GM19452 (cell line): ENCODE data around the gene DRD4.
"Not testable (repeated sequence)": the region's sequence is repeated elsewhere in the genome, so short reads cannot be mapped to it uniquely, and the experiment has no call there.

Source experiments
- ATAC-seq: cut with Tn5 transposase; IDR thresholded peaks from one replicate; pipeline ENCODE4 v1.9.1; 2021; ENCODE audit not compliant: unreplicated experiment

The DRD4 gene

GRCh38 chr11:673866-674265 lies 36.8 kb downstream of the DRD4 start:
- no peak for ATAC-seq

GRCh38 chr11:674406-674805 lies 37.3 kb downstream of the DRD4 start:
- no peak for ATAC-seq

DNA sequence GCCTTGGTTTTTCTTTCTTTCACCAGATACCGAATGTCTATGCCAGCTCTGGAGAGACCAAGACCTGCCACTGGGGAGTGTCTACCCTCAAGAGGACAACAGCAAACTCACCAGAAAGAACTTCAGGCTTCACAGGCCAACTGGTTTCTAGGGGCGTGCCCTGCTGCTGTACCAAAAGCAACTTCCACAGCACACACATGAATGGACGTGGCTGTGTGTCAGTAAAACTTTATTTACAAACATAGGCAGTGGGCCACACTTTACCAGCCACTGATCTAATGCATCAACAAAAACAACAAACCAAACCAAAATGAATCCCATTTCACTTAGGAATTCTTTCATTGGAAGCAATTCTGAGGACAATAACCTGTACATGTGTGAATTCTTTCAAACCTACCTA lies 41.2 kb downstream of the DRD4 start:
- no peak for ATAC-seq

DNA sequence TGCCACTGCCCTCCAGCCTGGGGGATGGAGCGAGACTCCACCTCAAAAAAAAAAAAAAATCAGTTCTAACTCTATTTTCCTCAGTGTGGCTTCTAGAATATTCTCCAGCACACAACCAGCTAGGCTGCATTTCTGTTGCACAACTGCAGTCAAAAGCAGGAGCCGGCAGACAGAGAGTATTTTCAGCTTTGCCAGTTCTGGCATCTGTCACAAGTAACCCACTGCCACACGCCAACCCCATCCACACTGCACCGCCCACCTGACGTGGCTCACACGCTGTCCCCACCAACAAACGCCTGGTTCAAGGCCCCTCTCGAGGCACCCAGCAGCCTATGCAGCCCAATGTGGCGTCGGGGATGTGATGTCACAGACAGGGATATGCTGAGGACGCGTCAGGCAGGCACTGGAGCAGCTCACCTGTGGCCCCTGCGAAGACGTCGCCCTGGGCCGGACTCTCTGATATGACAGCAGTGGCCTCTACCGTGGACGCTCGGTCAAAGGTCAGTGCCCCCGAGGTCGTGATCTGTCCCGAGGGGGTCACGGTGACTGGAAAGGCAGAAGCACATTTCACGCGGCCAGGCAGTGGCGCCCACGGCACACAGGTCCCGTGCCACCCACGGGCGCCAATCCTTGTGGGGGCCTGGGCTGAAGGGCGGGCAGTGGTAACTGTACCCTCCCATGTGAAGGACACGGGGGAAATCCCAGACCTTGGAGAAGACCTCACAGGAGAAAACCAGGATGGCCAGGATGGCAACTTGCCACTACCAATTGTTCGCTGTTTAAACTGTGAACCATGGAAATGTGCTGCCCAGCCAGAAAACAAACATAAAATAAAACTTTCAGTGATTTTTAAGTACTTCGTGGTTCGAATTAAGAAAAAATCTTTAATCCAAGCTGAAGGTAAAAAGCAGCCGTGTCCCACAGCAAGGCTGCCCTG lies 42.5 kb downstream of the DRD4 start:
- ATAC-seq = no peak

DNA sequence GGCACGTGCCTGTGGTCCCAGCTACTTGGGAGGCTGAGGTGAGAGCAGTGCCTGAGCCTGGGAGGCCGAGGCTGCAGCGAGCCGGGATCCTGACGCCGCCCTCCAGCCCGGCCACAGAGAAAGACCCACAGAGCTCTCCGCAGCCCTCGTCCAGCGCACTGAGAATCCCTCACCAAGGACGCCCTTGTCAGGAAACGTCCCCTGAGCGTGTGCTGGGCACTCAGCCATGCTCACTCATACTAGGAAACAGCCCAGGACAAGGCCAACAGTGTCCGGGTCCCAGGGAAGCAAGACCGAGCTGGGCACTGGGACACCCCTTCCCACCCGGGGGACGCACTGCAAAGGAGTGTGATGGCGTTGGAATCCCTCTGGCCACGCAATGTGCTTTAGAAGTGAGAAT lies 43.4 kb downstream of the DRD4 start:
- no peak for ATAC-seq

DNA sequence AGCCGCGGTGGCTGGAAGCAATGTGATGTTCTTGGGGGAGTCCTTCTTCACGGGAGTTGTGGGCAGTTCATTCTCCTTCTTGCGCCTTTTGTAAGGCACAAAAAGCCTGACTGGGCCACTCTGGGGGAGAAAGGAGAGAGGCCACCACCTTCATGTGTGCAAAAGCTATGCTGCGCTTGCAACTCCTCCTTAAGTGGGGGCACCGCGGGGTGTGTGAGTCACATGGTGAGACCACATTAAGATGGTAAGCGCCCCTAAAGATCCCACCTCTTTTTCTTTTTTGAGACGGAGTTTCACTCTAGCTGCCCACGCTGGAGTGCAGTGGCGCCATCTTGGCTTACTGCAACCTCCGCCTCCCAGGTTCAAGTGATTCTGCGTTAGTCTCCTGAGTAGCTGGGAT lies 43.9 kb downstream of the DRD4 start:
- no peak for ATAC-seq

DNA sequence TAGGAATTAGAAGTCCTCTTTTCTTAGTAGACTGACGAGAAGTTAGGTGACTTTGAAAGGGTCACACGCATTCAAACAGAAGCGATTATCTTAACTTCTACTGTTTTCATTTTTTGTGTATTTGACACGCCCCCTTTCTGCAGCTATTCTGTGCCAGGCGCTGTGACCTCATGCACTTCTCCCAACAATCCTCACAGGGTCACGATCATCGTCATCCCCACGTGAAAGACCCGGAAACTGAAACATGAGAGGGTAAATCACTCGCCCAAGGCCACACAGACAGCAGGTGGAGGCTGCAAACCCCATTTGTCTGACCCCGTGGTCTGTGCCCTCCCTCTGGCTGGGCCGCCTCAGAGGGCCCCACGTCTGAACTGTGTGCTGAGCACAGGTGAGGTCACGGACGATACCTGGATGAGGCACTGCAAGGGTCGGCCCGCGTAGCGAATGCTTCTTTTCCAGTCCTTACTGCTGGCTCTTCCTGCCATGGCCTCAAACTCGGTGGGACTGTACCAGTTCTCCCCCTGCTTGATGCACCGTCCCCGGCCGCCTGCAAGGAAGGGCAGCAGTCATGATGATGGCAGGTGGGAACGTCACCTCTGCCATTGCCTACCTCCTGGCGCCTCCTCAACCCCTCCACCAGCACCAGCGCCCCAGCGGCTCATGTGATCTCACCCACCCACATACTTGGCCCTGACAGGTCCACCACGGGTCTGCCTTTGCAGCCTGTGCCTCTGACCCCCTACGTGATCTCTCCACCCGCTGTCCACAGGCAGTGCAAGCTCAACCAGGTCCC lies 49.6 kb downstream of the DRD4 start:
- ATAC-seq = no peak

- ATAC-seq = no peak
Observed at GRCh38 chr11:687751-688150, 50.7 kb downstream of the DRD4 start.

- no peak for ATAC-seq
Observed at GRCh38 chr11:688681-689080, 51.6 kb downstream of the DRD4 start.

- no peak for ATAC-seq
Observed at GRCh38 chr11:689625-690024, 52.6 kb downstream of the DRD4 start.

GRCh38 chr11:690244-690643 lies 53.2 kb downstream of the DRD4 start:
- ATAC-seq = not testable (repeated sequence)
